Skin epidermis (tissue), 12 donors: ENCODE results near the gene RAB24.
A peak's percentile ranks its signal among the peaks of the same experiment; 100 is the strongest.
"Not testable (repeated sequence)": the region's sequence is repeated elsewhere in the genome, so short reads cannot be mapped to it uniquely, and the experiment has no call there.

Experiments
- H3K27ac ChIP-seq, 21 experiments: fragments of 200-600 bp; sonication (generic) in 11 of 21; one replicate each; pipeline ENCODE4 v1.5.0; 2020; ENCODE audit warnings: mild to moderate bottlenecking in 3 of 21, inconsistent platforms in 2 of 21, moderate library complexity in 2 of 21
- H3K4me3 ChIP-seq, 7 experiments: fragments of 200-600 bp; sonication (generic) in 2 of 7; one replicate each; pipeline ENCODE4 v1.5.0; 2020; ENCODE audit warnings: inconsistent platforms in 2 of 7, mild to moderate bottlenecking in 2 of 7, moderate library complexity in 1 of 7

The RAB24 gene

GRCh38 chr5:177312649-177313181 is 9.2 kb upstream of the RAB24 start:
- H3K27ac ChIP-seq: peak overlapping the region in 3 of 21 experiments; percentile 22 to 53 (median 46)

GRCh38 chr5:177311723-177312648 is 8.5 kb upstream of the RAB24 start, which contains the start of gene MXD3:
Gene MXD3 (minus strand): TSS chr5:177311898. CDS start chr5:177311830, 68 bp downstream.
- peak within 1 kb of the TSS in 14 of 21 experiments; percentile 7 to 74 (median 41) for H3K27ac ChIP-seq
- peak within 1 kb of the TSS; percentile 36 to 64 (median 50) for H3K4me3 ChIP-seq

More at GRCh38 chr5:177312649-177313181, 9.2 kb upstream of the RAB24 start:
- peak overlapping the region in 6 of 7 experiments; percentile 36 to 64 (median 52) for H3K4me3 ChIP-seq

- Histone ChIP-seq H3K27ac (peak overlapping the region in 11 of 21 experiments; percentile 7 to 74 (median 39)), H3K4me3 (peak overlapping the region; percentile 36 to 64 (median 50))
Observed at GRCh38 chr5:177311392-177311722, 7.8 kb upstream of the RAB24 start.

- H3K27ac ChIP-seq: peak overlapping the region in 9 of 21 experiments; percentile 7 to 96 (median 39)
- peak overlapping the region; percentile 36 to 64 (median 50) for H3K4me3 ChIP-seq
Observed at GRCh38 chr5:177310757-177311391, 7.4 kb upstream of the RAB24 start.

- peak overlapping the region in 2 of 7 experiments; percentile 50 to 53 for H3K4me3 ChIP-seq
- peak overlapping the region in 5 of 21 experiments; percentile 4 to 96 (median 25) for H3K27ac ChIP-seq
Observed at GRCh38 chr5:177310332-177310731, 6.8 kb upstream of the RAB24 start.

GRCh38 chr5:177309351-177310191 is 6.1 kb upstream of the RAB24 start:
- peak overlapping the region in 1 of 7 experiments; percentile 53 for H3K4me3 ChIP-seq
- peak overlapping the region in 9 of 21 experiments; percentile 16 to 96 (median 39) for H3K27ac ChIP-seq

GRCh38 chr5:177308740-177309139 is 5.2 kb upstream of the RAB24 start:
- Histone ChIP-seq H3K27ac (peak overlapping the region in 7 of 21 experiments; percentile 19 to 96 (median 39)), H3K4me3 (no peak overlapping the region)

- Histone ChIP-seq H3K27ac (peak overlapping the region in 16 of 21 experiments; percentile 18 to 96 (median 68)), H3K4me3 (peak overlapping the region in 2 of 7 experiments; percentile 1 to 8)
Observed at GRCh38 chr5:177307544-177308363, 4.2 kb upstream of the RAB24 start.

GRCh38 chr5:177306674-177307543 is 3.4 kb upstream of the RAB24 start:
- peak overlapping the region in 17 of 21 experiments; percentile 10 to 96 (median 65) for H3K27ac ChIP-seq
- peak overlapping the region in 2 of 7 experiments; percentile 1 to 8 for H3K4me3 ChIP-seq

GRCh38 chr5:177306103-177306640 is 2.7 kb upstream of the RAB24 start:
- H3K4me3 ChIP-seq: not testable (repeated sequence)
- peak overlapping the region in 12 of 21 experiments; percentile 10 to 97 (median 74) for H3K27ac ChIP-seq

GRCh38 chr5:177304392-177305119 is 1.0 kb upstream of the RAB24 start:
- peak overlapping the region; percentile 51 to 90 (median 77) for H3K4me3 ChIP-seq
- peak overlapping the region; percentile 75 to 98 (median 93) for H3K27ac ChIP-seq

GRCh38 chr5:177303925-177304391 is 439 bp upstream of the RAB24 start:
- Histone ChIP-seq H3K4me3 (peak overlapping the region; percentile 51 to 90 (median 77)), H3K27ac (peak overlapping the region; percentile 75 to 98 (median 93))

- H3K27ac ChIP-seq: peak overlapping the region; percentile 75 to 98 (median 93)
- peak overlapping the region; percentile 51 to 90 (median 77) for H3K4me3 ChIP-seq
Observed at GRCh38 chr5:177302354-177303110, 987 bp downstream of the RAB24 start.

- H3K4me3 ChIP-seq: peak overlapping the region in 4 of 7 experiments; percentile 60 to 90 (median 78)
- peak overlapping the region in 20 of 21 experiments; percentile 75 to 98 (median 93) for H3K27ac ChIP-seq
Observed at GRCh38 chr5:177301503-177302165, 1.9 kb downstream of the RAB24 start.

- Histone ChIP-seq H3K4me3 (peak overlapping the region in 1 of 7 experiments; percentile 90), H3K27ac (peak overlapping the region in 20 of 21 experiments; percentile 54 to 98 (median 92))
Observed at GRCh38 chr5:177300951-177301350, 2.6 kb downstream of the RAB24 start.
